Stimulated activated memory B cell treated with anti-CD40 and anti-IgM and Interleukin-4, amounts not matched to agents 10 μg/mL and 1 μg/mL and 100 μg/mL, for 72 hours (primary cell): Measurements from ENCODE around the gene FZR1.

Source experiments
- ATAC-seq: fragments of 150-1000 bp; cut with Tn5 transposase; 2 replicates; pipeline ENCODE4 v1.10.0; 2021
- H3K27ac Mint-ChIP-seq: one replicate; pipeline ENCODE4 v1.8.0; 2022; ENCODE audit warnings: mild to moderate bottlenecking, mixed read lengths
- H3K27me3 Mint-ChIP-seq: one replicate; pipeline ENCODE4 v1.8.0; 2022; ENCODE audit warnings: mixed read lengths
- H3K36me3 Mint-ChIP-seq: one replicate; pipeline ENCODE4 v1.8.0; 2022; ENCODE audit warnings: mixed read lengths
- H3K4me1 Mint-ChIP-seq: one replicate; pipeline ENCODE4 v1.8.0; 2022; ENCODE audit warnings: mixed read lengths
- H3K4me3 Mint-ChIP-seq: one replicate; pipeline ENCODE4 v1.8.0; 2022; ENCODE audit warnings: mild to moderate bottlenecking, moderate library complexity, mixed read lengths
- H3K9me3 Mint-ChIP-seq: one replicate; pipeline ENCODE4 v1.8.0; 2022; ENCODE audit warnings: mixed read lengths

FZR1 gene

DNA sequence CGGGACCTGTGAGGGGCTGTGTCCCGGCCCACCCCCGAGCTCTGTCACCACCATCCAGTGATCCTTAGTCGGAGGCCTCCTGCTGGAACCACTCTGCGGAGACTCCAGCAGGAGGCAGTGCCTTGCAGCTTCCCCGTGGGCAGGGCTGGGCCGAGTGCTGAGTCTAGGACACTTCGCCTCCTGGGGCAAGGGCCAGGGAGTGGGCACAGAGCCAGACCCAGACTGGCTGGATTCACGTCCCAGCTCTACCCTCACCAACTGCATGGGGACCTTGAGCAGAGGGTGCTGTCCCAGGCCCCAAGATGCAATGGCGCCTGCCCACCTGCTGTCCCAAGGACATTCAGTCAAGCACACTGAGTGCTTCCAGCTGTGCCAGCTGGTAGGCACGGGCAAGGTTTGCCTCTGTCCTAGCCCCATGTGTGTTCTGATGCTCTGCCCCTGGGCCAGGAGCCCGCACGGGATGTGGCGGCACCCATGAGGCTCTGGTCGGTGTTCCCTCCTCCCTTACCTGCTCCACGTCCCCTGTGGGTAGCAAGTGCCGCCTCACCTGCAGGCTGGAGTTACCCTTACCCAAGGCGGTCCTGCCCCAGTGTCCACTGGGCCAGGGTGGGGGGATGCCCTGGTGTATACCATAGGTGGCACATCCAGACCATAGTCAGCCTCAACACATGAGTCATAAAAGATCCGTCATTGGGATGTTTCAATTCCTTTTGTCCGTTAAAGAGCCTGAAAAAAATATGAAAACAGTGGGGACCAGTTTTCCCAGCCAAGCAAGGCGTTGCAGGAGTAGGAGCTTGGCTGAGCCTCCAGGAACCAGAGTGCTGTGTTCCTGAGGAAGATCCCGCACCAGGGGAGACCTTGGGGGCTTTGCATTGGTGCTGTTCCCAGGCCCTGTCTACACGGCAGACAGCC, 7.4 kb downstream of the FZR1 start:
- peaks cover 26% of the 10 kb centered on the region for H3K36me3 Mint-ChIP-seq
- no peaks in the 10 kb centered on the region for H3K27me3 Mint-ChIP-seq
- peaks cover 74% of the 10 kb centered on the region for H3K4me1 Mint-ChIP-seq
- no peak overlapping the region for H3K4me3 Mint-ChIP-seq
- no peak overlapping the region for H3K27ac Mint-ChIP-seq
- no peaks in the 10 kb centered on the region for H3K9me3 Mint-ChIP-seq
- ATAC-seq: no peak

- peaks cover 15% of the 10 kb centered on the region for H3K36me3 Mint-ChIP-seq
- no peak overlapping the region for H3K27ac Mint-ChIP-seq
- ATAC-seq: no peak
- H3K27me3 Mint-ChIP-seq: no peaks in the 10 kb centered on the region
- H3K4me3 Mint-ChIP-seq: no peak overlapping the region
- H3K4me1 Mint-ChIP-seq: peaks cover 71% of the 10 kb centered on the region
- no peaks in the 10 kb centered on the region for H3K9me3 Mint-ChIP-seq
These were observed 8.8 kb downstream of the FZR1 start for GRCh38 chr19:3514930-3515329.

GRCh38 chr19:3515891-3516422, 9.8 kb downstream of the FZR1 start:
- no peaks in the 10 kb centered on the region for H3K9me3 Mint-ChIP-seq
- no peaks in the 10 kb centered on the region for H3K27me3 Mint-ChIP-seq
- no peak overlapping the region for H3K4me3 Mint-ChIP-seq
- ATAC-seq: no peak
- peaks cover 13% of the 10 kb centered on the region for H3K36me3 Mint-ChIP-seq
- H3K27ac Mint-ChIP-seq: peak overlapping the region; percentile 87
- peaks cover 63% of the 10 kb centered on the region for H3K4me1 Mint-ChIP-seq

- ATAC-seq: peak; percentile 93
- peak overlapping the region; percentile 87 for H3K27ac Mint-ChIP-seq
- no peaks in the 10 kb centered on the region for H3K27me3 Mint-ChIP-seq
- H3K9me3 Mint-ChIP-seq: no peaks in the 10 kb centered on the region
- peaks cover 59% of the 10 kb centered on the region for H3K4me1 Mint-ChIP-seq
- H3K4me3 Mint-ChIP-seq: peak overlapping the region; percentile 28
- H3K36me3 Mint-ChIP-seq: peaks cover 13% of the 10 kb centered on the region
These were observed 10.6 kb downstream of the FZR1 start for GRCh38 chr19:3516675-3517207.

DNA sequence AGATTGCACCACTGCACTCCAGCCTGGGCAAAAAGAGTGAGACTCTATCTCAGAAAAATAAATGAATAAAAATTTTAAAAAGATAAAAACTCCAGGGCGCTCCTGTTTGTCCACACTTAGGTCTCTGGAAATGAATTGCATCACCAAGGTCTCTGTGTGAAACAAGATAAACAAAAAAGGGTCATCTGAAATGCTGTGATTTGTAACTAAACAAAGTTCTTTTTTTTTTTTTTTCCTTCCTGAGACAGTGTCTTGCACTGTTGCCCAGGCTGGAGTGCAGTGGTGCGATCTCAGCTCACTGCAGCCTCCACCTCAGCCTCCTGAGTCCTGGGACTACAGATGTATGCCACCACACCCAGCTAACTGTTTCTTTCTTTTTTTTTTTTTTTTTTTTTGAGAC, 11.5 kb downstream of the FZR1 start:
- H3K4me1 Mint-ChIP-seq: peaks cover 60% of the 10 kb centered on the region
- no peak for ATAC-seq
- no peaks in the 10 kb centered on the region for H3K9me3 Mint-ChIP-seq
- H3K4me3 Mint-ChIP-seq: no peak overlapping the region
- H3K27ac Mint-ChIP-seq: no peak overlapping the region
- no peaks in the 10 kb centered on the region for H3K27me3 Mint-ChIP-seq
- H3K36me3 Mint-ChIP-seq: peaks cover 18% of the 10 kb centered on the region

GRCh38 chr19:3518255-3518654, 12.1 kb downstream of the FZR1 start:
- Mint-ChIP-seq H3K27ac (peak overlapping the region; percentile 66), H3K27me3 (no peaks in the 10 kb centered on the region), H3K36me3 (peaks cover 19% of the 10 kb centered on the region), H3K9me3 (no peaks in the 10 kb centered on the region), H3K4me3 (no peak overlapping the region), H3K4me1 (peaks cover 60% of the 10 kb centered on the region)
- no peak for ATAC-seq

GRCh38 chr19:3518659-3519058, 12.5 kb downstream of the FZR1 start:
- ATAC-seq: no peak

DNA sequence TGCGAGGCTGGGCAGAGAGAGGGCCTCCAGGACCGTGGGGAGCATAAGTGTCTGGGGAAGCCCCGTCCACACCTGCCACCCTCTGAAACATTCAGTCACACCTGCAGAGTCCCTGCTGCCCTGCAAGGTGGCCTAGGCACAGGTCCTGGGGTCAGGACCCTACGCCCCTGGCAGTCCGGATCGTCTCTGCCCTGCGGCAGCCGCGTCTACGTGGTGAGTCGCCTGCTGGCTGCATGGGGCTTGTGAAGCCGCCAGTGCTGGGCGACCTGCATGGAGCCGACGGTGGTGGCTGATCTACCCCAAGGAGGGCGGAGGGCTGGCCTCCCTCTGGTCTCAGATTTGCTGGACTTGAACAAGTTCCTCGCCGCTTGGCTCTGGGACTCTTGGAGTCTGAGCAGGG, 13.0 kb downstream of the FZR1 start:
- no peaks in the 10 kb centered on the region for H3K9me3 Mint-ChIP-seq
- H3K27ac Mint-ChIP-seq: peak overlapping the region; percentile 66
- no peak for ATAC-seq
- no peak overlapping the region for H3K4me3 Mint-ChIP-seq
- peaks cover 52% of the 10 kb centered on the region for H3K4me1 Mint-ChIP-seq
- H3K36me3 Mint-ChIP-seq: peaks cover 26% of the 10 kb centered on the region
- no peaks in the 10 kb centered on the region for H3K27me3 Mint-ChIP-seq

More at GRCh38 chr19:3518659-3519058, 12.5 kb downstream of the FZR1 start:
- Mint-ChIP-seq H3K36me3 (peaks cover 23% of the 10 kb centered on the region), H3K4me1 (peaks cover 56% of the 10 kb centered on the region), H3K4me3 (no peak overlapping the region), H3K27me3 (no peaks in the 10 kb centered on the region), H3K9me3 (no peaks in the 10 kb centered on the region), H3K27ac (peak overlapping the region; percentile 66)

DNA sequence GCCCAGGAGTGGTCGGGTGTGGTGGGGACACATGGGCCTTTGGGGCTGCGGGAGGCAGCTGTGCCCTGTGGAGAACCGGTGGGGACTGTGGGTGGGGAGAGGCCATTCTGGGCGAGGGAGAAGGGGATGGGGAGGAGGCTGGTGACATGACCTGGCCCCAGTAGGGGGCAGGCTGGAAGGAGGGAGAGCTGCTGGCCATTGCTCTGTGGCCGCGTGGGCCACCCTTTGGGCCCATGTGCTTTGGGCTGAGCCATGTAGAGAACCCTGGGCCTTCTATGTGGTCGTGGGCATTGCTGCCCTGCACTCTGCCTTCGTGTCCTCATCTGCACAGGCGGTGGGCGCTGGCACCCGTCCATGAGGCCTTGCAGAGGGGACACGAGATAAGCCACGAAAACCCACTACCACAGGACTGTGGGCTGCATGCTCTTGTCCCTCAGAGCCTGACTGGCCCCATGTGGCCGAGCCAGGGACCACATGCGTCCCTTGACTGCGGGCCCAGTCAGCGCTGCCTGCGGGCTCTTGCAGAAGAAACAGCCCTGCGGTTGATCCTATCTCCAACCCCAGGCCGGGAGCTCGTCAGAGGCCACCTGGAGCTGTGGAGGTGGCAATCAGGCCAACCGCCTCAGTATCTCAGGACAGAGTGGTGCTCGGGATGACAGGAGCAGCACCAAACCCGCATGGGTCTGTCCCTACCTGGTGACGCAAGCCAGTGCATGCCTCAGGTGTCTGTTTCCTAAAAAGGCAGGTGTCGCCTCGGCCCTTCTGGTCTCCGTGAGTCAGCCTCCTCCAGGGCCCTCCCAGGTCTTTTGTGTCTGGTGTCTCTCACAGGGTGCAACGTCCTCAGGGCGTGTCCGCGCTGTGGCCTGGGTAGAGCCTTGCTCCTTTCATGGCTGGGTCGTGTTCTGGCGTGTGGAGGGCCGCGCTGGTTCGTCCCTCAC, 14.3 kb downstream of the FZR1 start:
- no peak overlapping the region for H3K4me3 Mint-ChIP-seq
- H3K9me3 Mint-ChIP-seq: no peaks in the 10 kb centered on the region
- ATAC-seq: no peak
- H3K27ac Mint-ChIP-seq: peak overlapping the region; percentile 66
- H3K27me3 Mint-ChIP-seq: no peaks in the 10 kb centered on the region
- H3K4me1 Mint-ChIP-seq: peaks cover 42% of the 10 kb centered on the region
- H3K36me3 Mint-ChIP-seq: peaks cover 24% of the 10 kb centered on the region

- Mint-ChIP-seq H3K4me1 (peaks cover 35% of the 10 kb centered on the region), H3K27ac (no peak overlapping the region), H3K27me3 (no peaks in the 10 kb centered on the region), H3K9me3 (no peaks in the 10 kb centered on the region), H3K4me3 (no peak overlapping the region), H3K36me3 (peaks cover 24% of the 10 kb centered on the region)
- ATAC-seq: no peak
These were observed 15.0 kb downstream of the FZR1 start for GRCh38 chr19:3521104-3521445.

DNA sequence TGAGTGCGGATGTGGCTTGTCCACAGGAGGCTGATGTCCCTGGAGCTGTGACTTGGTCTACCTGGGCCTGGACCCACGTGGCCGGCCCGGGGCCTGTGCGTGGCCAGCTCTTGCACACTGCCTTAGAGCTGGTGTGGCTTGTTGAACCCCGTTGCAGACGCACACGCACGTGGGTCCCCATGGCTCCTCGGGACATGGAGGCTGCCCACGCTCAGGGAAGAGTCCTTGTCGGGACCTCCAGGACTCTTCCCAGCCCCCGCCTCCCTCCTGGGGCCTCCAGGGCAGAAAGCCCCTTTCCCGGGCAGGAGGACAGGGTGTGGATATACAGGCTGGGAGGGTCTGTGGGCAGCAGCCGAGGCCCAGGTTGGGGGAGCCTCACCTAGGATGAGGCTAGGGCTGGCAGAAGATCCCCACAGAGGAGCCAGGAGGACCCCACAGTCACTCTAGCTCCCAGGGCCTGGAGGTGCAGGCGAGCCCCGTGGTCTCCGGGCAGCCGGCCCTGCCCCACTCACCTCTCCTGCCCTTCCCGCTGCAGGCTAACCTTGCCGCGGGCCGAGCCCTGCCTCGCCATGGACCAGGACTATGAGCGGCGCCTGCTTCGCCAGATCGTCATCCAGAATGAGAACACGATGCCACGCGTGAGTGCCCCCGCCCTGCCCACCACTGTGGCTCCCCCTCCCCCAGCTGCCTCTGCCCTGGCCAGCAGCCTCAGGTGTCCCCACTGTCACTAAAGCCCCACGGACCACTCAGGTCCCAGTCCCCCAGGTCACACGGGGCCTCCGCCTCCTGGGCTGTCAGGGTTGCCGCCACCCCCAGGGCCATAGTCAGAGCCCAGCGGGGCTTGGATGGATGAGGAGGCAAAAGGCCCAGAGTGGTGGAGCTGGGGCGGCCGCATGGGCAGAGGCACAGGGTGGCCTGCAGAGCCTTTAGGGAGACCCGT, 16.6 kb downstream of the FZR1 start:
- no peaks in the 10 kb centered on the region for H3K27me3 Mint-ChIP-seq
- peaks cover 23% of the 10 kb centered on the region for H3K4me1 Mint-ChIP-seq
- H3K36me3 Mint-ChIP-seq: peaks cover 31% of the 10 kb centered on the region
- H3K9me3 Mint-ChIP-seq: no peaks in the 10 kb centered on the region
- no peak overlapping the region for H3K27ac Mint-ChIP-seq
- no peak for ATAC-seq
- H3K4me3 Mint-ChIP-seq: no peak overlapping the region

DNA sequence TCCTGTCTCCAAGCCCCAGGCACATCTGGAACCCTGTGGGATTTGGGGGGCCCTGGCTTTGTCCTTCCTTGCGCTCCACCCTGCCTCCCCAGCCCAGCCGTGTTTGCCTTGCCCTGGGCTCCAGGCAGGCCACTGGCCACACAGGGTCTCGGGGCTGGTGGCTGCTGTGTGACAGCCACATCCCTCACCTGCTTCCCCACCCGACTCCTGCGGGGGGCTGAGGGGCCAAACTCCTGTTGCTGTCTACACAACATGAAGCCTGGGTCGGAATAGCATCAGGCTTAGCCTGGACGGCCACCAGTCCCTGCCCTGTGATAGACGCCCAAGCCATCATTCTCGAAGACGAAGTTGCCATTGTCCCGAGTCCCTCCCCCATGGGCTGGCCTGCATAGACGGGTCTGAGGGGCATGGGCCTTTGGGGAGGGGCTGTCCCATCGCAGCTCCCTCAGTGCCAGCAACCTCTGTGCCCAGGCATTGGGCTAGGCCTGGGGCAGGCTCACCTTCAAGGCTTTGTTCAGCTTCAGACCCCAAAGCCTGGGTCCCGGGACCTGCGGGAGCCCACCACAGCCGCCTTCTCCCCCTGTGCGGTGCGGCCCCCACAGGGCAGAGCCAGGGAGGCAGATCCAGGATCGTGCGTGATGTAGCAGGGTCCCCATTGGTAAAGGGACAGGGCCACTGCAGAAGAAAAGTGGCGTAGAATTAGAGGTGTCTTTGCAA, 17.4 kb downstream of the FZR1 start:
- H3K4me3 Mint-ChIP-seq: no peak overlapping the region
- no peak for ATAC-seq
- H3K9me3 Mint-ChIP-seq: no peaks in the 10 kb centered on the region
- no peak overlapping the region for H3K27ac Mint-ChIP-seq
- peaks cover 31% of the 10 kb centered on the region for H3K36me3 Mint-ChIP-seq
- peaks cover 19% of the 10 kb centered on the region for H3K4me1 Mint-ChIP-seq
- no peaks in the 10 kb centered on the region for H3K27me3 Mint-ChIP-seq

DNA sequence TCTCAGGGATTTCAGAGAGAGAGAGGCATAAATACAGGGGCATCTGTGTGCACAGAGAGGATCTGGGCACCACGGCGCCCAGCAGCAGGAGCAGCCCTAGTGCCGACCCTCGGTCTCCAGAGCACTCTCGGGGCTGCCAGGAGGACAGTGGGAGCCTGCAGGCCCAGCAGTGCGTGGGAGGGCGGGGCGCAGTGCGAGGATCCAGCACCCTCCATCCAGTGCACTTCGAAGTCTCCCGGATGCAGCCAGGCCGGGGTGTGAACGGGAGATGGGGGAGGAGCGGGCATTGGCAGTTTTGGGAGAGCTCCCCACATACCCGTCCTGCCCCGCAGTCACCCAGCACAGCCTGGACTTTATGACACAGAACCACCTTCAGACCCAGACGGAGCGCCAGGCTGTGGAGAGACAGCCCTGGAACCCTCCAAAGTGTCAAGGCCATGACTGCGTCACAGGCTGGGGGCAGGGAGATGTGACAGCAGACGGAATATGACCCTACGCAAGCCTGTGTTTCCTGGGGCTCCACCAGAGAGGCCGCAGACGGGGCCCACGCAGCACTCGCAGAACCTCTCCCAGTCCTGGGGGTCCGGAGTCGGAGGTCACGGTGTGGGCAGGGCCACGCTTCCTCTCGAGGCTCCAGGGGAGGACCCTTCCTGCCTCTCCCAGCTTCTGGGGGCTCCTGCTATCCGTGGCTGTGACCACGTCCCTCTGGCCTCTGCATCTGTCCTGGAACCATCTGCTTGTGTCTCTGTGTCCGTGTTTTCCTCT, 18.1 kb downstream of the FZR1 start:
- Mint-ChIP-seq H3K9me3 (no peaks in the 10 kb centered on the region), H3K36me3 (peaks cover 31% of the 10 kb centered on the region), H3K4me3 (no peak overlapping the region), H3K27me3 (no peaks in the 10 kb centered on the region), H3K4me1 (peaks cover 13% of the 10 kb centered on the region), H3K27ac (no peak overlapping the region)
- ATAC-seq: no peak
